Fibroblast of the conjunctiva (primary cell): Measurements from ENCODE around the gene RANBP1.

Experiments used
- DNase-seq: peaks from one replicate; pipeline ENCODE4 v3.0.0-alpha.2; 2010; ENCODE audit warnings: low read depth

Gene RANBP1

DNA sequence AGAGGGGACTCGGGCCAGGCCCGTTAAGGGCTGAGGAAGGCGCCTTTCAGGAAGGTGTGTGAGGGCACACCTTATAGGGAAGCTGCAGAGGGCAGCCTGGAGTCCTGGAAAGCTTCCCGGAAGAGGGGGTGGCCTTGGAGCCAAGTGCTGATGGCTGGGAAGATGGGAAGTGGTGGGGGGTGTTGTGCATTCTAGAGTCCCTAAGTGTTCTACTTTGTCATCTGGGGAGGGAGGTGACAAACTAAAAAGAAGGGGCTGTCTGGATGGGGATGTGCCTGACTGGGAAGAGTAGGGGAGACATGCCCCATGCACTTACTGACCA is 22.5 kb downstream of the RANBP1 start:
- DNase-seq = no peak

DNA sequence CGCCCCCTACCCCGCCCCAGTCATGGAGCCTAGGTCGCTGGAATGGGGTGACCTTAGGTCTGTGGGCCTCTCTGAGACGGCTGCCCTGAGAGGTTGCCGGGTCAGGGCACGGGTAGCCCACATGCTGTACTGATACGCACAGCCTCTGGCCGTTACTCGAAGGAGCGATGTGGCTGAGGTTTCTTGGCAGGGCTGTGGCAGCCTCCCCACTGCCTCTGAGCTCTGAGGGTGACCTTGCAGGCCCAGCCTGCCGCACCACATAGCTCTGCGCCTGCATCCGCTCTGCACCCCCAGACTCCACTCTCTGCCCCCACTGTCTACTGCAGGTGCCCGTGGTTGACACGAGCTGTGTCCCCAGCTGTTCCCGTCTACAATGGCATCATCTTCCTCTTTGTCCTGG is 23.0 kb downstream of the RANBP1 start:
- DNase-seq = no peak

DNA sequence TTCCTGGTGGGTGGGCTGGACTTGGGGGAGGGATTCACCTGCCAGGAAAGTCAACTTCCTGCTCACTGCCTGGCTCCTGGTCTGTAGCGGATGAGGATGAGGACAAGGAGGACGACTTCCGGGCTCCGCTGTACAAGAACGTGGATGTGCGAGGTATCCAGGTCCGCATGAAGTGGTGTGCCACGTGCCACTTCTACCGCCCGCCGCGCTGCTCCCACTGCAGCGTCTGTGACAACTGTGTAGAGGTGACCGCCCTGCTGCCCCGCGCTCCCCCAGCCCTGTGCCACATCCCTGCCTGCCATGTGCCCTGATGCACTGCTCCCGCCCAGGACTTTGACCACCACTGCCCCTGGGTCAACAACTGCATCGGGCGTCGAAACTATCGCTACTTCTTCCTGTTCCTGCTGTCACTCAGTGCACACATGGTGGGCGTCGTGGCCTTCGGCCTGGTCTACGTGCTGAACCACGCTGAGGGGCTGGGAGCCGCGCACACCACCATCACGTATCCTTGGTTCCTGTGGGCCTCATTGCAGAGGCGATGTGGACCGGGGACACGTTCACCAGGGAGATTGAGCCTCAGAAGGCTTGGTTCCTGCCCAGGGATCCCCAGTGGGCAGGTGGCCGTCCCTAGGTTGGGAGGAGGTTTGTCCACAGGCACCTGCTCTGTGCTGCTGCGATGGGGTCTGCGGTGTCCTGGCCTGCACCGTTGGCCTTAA is 23.6 kb downstream of the RANBP1 start:
- no peak for DNase-seq

DNA sequence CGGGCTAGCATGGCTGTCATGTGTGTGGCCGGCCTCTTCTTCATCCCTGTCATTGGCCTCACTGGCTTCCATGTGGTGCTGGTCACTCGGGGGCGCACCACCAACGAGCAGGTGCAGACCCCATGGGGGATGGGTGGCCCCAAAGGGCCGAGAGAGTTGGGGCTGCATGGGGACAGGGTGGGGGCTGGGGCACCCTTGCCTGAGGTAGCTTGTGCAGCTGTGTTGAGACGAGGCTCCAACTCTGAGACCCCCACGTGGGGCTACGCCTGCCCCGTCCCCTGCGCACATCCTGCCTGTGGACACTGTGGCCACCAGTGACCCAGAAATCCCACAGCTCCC is 24.2 kb downstream of the RANBP1 start:
- no peak for DNase-seq

DNA sequence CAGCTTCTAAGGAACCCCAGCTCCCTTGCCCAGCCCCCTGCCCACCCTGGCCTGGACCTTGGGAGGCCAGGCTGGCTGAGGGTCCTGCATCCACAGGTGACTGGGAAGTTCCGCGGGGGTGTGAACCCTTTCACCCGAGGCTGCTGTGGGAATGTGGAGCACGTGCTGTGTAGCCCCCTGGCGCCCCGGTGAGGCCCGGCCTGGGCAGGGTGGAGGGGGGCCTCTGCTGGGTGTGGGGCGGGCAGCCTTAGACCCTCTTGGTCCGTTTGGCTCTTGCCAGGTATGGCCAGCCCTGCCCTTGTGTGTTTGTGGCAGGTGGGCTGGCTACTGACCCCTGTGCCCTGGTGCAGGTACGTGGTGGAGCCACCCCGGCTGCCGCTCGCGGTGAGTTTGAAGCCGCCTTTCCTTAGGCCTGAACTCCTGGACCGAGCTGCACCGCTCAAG is 24.6 kb downstream of the RANBP1 start:
- DNase-seq = no peak

DNA sequence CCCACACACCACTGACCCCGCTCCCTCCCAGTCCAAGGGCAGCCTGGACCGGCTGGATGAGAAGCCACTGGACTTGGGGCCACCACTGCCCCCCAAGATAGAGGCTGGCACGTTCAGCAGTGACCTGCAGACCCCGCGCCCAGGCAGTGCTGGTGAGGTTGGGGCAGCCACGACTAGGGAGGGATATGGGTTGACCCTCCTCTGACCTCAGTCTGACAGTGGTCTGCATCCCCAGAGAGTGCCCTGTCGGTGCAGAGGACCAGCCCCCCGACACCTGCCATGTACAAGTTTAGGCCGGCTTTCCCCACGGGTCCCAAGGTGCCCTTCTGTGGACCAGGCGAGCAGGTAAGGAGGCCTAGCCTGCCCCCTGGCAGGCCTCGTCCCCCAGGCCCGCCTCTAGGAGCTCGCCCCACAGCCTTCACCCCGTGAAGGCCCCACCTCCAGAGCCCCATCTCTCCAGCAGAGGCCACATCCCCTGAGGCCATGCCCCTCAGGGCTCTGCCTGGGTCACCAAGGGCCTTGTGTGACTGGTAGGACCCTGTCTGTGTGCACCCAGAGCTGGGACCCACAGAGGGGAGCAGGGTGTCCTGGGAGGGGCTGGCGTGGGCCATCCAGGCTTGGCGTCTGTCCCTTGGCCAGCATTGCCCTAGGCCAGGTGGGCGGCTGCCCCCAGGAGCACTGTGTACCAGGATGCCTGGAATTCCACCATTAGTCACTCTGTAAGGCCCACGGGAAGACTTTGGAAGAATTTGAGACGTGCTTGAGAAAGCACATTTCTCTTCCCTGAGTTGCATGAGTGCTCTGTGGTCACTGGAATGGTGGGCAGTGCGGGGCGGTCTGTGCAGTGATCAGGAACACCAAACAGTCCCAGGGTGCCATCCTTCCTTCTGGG is 25.5 kb downstream of the RANBP1 start:
- DNase-seq = no peak

DNA sequence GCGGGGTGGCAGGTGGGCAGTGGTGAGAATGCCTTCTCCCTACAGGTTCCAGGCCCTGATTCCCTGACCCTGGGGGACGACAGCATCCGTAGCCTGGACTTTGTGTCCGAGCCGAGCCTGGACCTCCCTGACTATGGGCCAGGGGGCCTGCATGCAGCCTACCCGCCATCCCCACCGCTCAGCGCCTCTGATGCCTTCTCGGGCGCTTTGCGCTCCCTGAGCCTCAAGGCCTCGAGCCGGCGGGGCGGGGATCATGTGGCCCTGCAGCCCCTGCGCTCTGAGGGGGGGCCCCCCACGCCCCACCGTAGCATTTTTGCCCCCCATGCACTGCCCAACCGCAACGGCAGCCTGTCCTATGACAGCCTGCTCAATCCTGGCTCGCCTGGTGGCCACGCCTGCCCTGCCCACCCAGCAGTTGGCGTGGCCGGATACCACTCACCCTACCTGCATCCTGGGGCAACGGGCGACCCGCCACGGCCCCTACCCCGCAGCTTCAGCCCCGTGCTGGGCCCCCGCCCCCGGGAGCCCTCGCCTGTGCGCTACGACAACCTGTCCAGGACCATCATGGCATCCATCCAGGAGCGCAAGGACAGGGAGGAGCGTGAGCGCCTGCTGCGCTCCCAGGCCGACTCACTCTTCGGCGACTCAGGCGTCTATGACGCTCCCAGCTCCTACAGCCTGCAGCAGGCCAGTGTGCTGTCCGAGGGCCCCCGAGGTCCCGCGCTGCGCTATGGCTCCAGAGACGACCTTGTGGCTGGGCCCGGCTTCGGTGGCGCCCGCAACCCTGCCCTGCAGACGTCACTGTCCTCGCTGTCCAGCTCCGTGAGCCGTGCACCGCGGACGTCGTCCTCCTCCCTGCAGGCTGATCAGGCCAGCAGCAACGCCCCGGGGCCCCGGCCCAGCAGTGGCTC is 27.1 kb downstream of the RANBP1 start:
- DNase-seq = no peak

DNA sequence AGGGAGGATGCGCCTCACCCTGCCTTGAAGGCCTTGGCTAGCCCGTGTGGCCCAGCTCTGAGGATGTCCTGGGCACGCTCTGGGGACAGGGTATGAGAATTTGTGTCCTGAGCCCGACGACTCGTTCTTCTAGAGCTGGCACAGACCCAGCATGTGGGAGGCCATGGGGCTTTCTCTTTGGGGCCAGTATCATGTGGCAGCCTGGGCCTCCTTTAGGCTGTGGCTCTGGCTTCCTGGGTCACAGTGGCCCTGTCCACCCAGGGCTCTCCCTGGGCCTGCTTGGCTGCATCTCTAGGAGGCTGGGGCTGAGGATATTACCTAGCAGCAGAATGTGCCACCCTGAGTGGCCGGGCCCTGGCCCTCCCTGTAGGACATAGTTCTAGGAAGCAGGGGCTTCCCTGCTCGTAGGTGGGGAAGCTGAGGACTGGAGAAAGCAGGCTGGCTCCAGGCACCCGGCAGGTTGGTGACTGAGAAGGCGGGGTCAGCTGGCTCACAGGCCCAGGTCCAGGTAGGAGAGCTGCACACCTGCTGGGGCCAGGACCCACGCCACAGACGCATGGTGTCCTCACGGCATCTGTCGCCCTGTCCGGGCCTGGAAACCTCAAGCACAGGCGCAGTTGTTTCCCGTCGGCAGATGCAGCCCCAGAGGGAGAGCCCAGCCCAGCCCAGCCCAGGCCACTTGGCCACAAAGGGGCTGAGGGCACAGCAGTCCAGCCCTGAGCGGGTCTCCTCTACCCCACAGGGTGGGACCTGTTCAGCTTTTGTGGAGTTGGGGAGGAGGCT is 28.2 kb downstream of the RANBP1 start:
- DNase-seq = no peak

DNA sequence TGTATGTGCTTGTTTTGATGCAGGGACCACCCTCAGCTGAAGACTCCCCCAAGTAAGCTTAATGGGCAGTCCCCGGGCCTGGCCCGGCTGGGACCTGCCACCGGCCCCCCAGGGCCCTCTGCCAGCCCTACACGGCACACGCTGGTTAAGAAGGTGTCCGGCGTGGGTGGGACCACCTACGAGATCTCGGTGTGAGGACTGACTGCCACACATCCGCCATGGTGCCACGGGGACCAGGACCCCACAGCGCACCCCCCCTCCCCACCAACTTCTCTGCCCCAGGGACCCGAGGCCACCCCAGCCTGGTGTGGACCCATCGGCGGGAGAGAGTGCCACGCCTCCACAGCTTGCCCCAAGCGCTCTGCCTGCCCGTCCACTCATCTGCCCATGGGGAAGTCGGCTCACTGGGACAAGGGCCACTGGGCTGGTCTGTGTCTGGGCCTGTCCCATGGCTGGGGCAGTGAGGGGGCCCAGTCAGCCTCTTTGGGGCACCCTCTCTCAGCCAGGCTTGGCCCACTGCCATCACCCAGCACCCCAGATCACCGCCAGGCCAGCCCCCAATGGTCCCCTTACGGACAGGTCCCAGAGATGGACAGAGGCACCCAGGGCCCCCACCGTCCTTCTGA is 29.4 kb downstream of the RANBP1 start:
- DNase-seq = no peak

DNA sequence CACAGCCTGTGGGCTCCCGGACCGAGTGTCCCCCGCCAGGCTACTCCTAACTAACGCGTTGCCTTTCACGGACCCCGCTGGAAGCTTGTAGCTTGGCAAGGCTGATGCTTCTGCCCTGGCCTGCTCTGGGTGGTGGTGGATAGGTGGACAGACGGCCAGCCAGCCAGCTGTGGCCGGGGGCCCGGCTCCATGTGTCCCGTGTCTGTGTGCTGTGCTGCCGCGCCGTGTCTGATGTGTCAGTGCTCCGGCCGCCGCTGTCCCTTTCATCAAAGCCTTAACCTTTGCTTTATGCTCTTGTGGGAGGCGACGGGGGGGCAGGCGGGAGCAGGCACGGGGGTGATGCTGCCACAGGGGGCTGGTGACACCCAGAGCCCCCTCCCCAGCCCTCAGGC is 29.9 kb downstream of the RANBP1 start:
- DNase-seq = no peak

DNA sequence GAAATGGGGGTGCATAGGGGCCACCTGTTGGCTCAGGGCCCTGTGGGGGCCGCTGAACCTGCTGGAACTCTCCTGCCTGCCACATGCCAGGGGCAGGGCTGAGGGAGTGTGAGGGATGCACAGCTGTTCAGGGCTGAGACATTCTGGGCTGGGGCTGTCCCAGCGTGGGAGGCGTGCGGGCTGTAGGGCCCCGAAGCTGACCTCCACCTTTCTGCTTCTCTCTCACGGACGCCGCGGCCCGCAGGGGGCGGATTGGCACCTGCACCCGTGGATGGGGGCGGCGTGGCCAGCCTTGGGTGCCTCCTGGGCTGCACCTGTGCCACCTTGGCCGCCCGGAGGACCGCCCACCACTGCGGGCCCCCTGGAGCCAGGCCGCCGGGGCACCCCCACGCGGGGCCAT is 30.9 kb downstream of the RANBP1 start:
- no peak for DNase-seq

DNA sequence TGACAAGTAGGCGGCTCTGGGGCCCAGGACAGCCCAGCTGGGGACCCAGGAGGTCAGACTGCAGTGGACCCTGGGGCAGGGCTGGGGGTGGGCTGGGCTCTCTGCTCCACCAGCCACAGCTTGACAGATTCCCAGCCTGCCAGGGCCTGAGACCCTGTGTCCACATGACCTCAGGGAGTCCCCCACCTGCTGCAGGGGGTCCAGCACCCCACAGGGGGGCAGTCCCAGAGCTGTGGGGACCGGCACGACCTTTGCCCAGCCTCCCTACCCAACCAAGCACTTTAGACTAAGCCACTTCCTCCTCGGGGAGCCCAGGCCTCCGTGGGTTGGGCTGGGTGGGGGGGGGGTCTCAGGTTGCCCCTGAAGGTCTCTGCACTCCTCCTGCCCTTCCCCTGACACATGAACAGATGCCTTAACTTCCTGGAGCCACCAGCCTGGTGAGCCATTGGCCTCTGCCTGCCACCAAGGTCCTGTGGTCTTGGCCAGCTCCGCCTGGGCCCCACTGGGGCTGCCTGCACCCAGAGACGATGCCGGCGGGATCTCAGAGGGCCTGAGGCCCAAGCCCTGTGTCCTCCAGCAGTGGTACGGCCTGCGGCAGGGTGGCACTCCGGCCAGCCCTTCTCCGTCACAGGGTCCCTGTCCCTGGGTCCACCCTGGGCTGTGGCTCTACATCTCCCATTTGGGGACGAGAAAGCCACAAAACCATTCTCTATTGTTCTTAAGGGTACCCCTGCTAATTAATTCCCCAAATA is 31.5 kb downstream of the RANBP1 start:
- no peak for DNase-seq

DNA sequence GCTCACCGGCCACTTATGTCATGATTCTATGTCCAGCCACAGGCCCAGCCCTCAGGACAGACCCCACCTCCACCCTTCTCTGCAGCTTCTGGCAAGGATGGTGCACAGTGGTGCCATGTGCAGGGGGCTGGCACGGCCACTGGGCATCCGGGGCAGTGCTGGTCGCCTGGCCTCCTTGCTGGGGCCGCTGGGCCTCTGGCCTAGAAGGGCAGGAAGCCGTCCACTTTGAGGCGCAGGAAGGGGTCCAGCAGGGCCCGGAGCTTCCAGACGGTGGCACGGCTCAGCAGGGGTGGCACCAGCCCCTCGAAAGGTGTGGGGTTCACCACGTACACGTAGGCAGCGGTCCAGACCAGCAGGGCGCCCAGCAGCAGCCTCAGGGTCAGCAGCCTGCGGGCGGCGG is 32.5 kb downstream of the RANBP1 start:
- no peak for DNase-seq

DNA sequence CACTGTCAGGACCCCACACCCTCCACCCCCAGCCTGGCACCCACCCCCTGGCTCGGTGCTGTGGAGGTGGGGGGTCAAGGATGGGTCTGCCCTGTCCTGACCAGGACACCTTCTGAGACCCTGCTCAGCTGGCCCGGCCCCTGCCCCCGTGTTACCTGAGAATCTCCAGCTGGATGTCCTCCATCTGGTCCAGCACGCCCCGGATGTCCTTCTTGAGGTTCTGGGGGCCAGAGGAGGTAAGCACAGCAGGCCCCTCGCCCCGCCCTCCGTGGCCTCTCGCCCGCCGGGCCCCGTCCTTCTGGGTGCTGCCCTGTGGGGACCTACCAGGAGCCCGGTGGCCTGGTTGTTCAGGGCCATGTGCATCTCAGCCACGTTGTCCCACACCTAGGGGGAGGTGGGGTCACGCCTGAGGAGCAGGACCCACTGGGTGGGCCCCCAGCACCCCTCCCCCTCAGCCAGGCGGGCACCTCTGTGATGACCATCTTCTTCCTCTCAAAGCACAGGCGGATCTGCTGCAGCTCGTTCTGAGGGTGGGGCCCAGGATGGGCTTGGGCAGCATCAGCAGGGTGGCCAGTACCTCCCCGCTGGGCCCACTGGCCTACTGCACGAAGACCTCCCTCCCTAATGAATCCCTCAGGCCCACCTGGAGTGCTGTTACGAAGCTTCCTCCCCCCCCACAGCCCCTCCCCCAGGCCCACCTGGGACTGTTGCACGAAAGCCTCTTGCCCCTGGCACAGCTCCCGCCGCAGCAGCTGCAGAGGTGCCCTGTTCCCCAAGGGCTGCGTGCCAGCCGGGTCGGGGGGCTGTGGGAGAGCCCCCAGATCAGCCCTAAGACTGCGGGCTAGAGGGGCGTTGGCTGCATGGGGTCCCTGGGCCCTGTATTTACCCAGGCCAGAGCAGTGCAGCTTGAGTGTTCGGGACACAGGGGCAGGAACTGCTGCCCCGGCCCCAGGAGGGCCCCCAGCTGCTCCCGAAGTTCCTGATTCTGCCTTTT is 33.6 kb downstream of the RANBP1 start:
- no peak for DNase-seq

DNA sequence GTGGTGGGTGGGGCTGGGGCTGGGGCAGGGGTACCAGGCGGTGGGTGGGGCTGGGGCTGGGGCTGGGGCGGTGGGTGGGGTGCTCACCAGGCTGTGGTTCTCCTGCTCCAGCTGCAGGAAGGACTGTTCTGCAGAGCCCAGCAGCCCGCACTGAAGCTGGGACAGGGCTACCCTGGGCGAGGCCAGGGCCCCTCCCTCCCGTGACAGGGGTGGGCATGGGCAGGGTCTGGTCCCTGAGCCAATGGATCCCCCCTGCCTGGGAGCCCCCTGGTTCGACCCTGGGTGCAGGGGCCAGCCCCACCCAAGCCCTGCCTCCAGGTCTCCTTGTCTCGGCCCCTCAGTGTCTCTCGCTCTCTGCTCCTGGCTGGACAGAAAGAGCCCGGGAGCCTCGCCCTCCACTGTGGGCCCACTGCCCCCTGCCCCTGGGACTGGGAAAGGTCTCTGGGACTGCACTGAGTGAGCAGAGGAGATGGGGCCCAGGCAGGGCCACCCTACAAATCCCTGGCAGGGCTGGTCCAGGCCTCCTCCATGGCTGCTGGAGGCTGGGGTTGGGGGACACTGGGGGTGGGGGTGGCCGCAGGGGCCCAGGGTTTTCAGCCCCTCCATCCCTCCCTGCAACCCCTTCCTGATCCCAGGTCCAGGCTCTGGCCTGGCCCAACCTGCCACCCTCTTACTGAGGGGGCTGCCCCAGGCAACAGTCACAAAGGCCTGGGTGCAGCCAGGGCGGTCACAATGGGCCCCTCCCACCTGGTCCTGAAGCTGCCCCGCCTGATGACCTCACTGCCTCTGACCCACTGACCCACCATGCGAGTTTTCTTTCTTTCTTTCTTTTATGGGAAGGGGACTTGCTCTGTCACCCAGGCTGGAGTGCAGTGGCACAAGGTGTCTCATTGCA is 34.7 kb downstream of the RANBP1 start, which contains the start of gene CCDC188:
Gene CCDC188 (minus strand): TSS at position 675 of the 895 bp plus-strand sequence. CDS start 69 bp downstream, at position 606.
- no peak for DNase-seq

DNA sequence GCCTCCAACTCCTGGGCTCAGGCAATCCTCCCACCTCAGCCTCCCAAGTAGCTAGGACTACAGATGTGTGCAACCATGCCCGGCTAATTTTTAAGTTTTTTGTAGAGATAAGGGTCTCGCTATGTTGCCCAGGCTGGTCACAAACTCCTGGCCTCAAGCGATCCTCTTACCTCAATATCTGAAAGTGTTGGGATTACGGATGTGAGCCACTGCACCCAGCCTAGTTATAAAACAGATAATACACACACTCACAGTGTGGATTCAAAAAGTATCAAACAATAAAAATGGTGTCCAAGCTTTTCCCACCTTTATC is 35.3 kb downstream of the RANBP1 start:
- DNase-seq = no peak

DNA sequence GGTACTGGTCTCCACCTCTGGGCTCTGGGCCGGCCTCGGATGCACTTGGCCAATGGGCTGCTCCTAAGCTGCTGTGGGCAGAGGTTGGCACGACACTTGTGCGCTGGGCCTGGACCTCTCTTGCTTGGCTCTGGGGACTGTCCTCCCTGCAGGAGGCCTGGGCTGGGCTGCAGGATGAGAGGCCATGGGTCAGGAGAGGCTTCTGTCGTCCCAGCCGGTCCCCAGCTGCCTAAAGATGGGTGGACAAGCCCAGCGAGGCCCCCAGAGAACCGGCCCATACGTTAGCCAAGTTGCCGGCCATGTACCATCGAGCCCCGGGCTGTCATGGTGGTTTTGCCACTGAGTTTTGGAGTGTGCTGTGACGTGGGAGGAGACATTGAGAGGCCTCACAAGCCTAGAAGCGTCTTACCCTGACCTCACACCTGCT is 36.6 kb downstream of the RANBP1 start:
- DNase-seq = no peak

DNA sequence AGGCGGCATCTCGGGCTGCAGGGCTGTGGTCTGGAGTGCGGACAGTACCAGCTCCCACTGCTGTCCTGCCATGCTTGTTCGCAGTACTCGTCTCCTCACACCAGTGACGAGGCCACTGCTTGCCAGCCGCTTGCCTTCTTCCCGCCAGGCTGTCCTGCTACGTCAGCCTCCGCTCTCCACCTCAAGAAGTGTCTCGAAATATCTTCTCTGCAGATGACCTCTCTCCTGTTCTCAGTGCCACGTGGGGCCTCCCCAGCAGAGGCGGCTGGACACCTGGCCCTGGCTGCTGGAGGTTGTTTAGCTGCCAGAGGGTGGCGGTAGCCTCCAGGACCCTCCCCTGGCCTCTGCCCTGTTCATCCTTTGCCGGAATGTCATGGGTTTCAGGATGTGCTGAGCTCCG is 38.0 kb downstream of the RANBP1 start:
- DNase-seq = no peak
